ENCODE data around the gene ZNF208.

- TF ChIP-seq, protein P1, sequence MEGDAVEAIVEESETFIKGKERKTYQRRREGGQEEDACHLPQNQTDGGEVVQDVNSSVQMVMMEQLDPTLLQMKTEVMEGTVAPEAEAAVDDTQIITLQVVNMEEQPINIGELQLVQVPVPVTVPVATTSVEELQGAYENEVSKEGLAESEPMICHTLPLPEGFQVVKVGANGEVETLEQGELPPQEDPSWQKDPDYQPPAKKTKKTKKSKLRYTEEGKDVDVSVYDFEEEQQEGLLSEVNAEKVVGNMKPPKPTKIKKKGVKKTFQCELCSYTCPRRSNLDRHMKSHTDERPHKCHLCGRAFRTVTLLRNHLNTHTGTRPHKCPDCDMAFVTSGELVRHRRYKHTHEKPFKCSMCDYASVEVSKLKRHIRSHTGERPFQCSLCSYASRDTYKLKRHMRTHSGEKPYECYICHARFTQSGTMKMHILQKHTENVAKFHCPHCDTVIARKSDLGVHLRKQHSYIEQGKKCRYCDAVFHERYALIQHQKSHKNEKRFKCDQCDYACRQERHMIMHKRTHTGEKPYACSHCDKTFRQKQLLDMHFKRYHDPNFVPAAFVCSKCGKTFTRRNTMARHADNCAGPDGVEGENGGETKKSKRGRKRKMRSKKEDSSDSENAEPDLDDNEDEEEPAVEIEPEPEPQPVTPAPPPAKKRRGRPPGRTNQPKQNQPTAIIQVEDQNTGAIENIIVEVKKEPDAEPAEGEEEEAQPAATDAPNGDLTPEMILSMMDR (IDR thresholded peaks at IDR 0.05): no peak
- TF ChIP-seq EZH2 (IDR thresholded peaks at IDR 0.05; ENCODE audit: borderline replicate concordance, insufficient read depth, low read depth, low read length, poor library complexity, severe bottlenecking): no peak
Measured at GRCh38 chr19:21902571-21902970, 108.2 kb downstream of the ZNF208 start.

Measured in B cell (primary cell).